Measurements from ENCODE around the gene BRICD5. TPM values are rescaled to one million over a fixed set of nuclear protein-coding genes. Genes with fewer than 3 reads are reported as not detected.
"Not testable (repeated sequence)": the region's sequence is repeated elsewhere in the genome, so short reads cannot be mapped to it uniquely, and the experiment has no call there.

The BRICD5 gene
- 10 to 100 TPM in 4 of 5 donors, 1 to 10 TPM in 1; 2.6 to 78.8 (median 16.5) TPM for total RNA-seq
- 1 to 10 TPM; 4.2 to 6.5 (median 6.3) TPM for polyA plus RNA-seq
- long read RNA-seq, donor 1, result 0 reads
- long read RNA-seq, donor 2, result 0 reads
- long read RNA-seq, donor 3, partial matches to known transcripts, result 0 of 1 reads
- long read RNA-seq, donor 3, other reads (novel, unspliced or antisense), result 0 of 1 reads
- long read RNA-seq, donor 4, result 0 reads
- long read RNA-seq, donor 5, result 0 reads
- long read RNA-seq, donor 6, partial matches to known transcripts, result 10 of 42 reads
- long read RNA-seq, donor 6, other reads (novel, unspliced or antisense), result 30 of 42 reads
- long read RNA-seq, donor 7, partial matches to known transcripts, result 0 of 1 reads
- long read RNA-seq, donor 7, other reads (novel, unspliced or antisense), result 0 of 1 reads
- long read RNA-seq, donor 8, result 0 reads
- long read RNA-seq, donor 9, partial matches to known transcripts, result 0 of 1 reads
- long read RNA-seq, donor 9, other reads (novel, unspliced or antisense), result 0 of 1 reads
- long read RNA-seq, donor 10, result 0 reads

- Histone ChIP-seq H3K27me3 (no peaks in the 10 kb centered on the region), H3K4me1 (peaks cover 34 to 54% (median 46%) of the 10 kb centered on the region in 4 donors), H3K9me3 (no peaks in the 10 kb centered on the region), H3K4me3 (no peak within 1 kb of the TSS), H3K36me3 (peaks cover 29 to 51% (median 40%) of the 10 kb centered on the region in 4 donors), H3K27ac (peak within 1 kb of the TSS in 1 of 5 donors; percentile 93)
- WGBS, 5 donors, result 69 to 78% (median 74%) methylated on average over 17 to 24 of the region's 24 CpGs
- DNase-seq, result no peak
- intact Hi-C loops (cut with DNase I; ENCODE audit: low total_unique reads), result no loop called here
- no peak for TF ChIP-seq POLR2AphosphoS5 (IDR thresholded peaks at IDR 0.05)
Observed at GRCh38 chr16:2210386-2211365, at the start of gene BRICD5. TSS of gene BRICD5 (minus strand) at chr16:2210863. CDS start at chr16:2210833, 30 bp downstream.

GRCh38 chr16:2260250-2260649, 49.6 kb upstream of the BRICD5 start:
- Histone ChIP-seq H3K27ac (no peak overlapping the region), H3K36me3 (peaks cover 81 to 96% (median 91%) of the 10 kb centered on the region in 4 donors), H3K4me1 (peaks cover under 1 to 18% (median 8%) of the 10 kb centered on the region in 4 donors), H3K9me3 (no peaks in the 10 kb centered on the region), H3K27me3 (no peaks in the 10 kb centered on the region), H3K4me3 (no peak overlapping the region)
- TF ChIP-seq POLR2A (IDR thresholded peaks at IDR 0.05) (no peak), EP300 (IDR thresholded peaks at IDR 0.05) (no peak), CTCF (IDR thresholded peaks at IDR 0.05) (no peak), POLR2AphosphoS5 (IDR thresholded peaks at IDR 0.05) (no peak)
- no peak for DNase-seq
- 89 to 92% (median 90%) methylated on average over 8 of the region's 8 CpGs for WGBS, 5 donors
- intact Hi-C loops (cut with DNase I; ENCODE audit: low total_unique reads), result no loop called here

- DNase-seq, result not testable (repeated sequence)
- intact Hi-C loops (cut with DNase I; ENCODE audit: low total_unique reads), result loop anchor here (10.0 kb wide), 1 partner anchor 54 kb away; the partner anchor contains the start of gene MLST8
- WGBS, 5 donors, result 92 to 100% (median 94%) methylated on average over 7 of the region's 7 CpGs
Observed at GRCh38 chr16:2258530-2258929, 47.9 kb upstream of the BRICD5 start.

GRCh38 chr16:2257726-2258125, 47.1 kb upstream of the BRICD5 start:
- TF ChIP-seq CTCF (IDR thresholded peaks at IDR 0.05) (no peak), EP300 (IDR thresholded peaks at IDR 0.05) (no peak), POLR2A (IDR thresholded peaks at IDR 0.05) (no peak), POLR2AphosphoS5 (IDR thresholded peaks at IDR 0.05) (no peak)
- WGBS, 5 donors, result 90 to 95% (median 91%) methylated on average over 6 of the region's 6 CpGs
- H3K27me3 ChIP-seq, result no peaks in the 10 kb centered on the region
- intact Hi-C loops (cut with DNase I; ENCODE audit: low total_unique reads), result loop anchor here (10.0 kb wide), 1 partner anchor 53 kb away; the partner anchor contains the start of gene MLST8
- no peak overlapping the region for H3K27ac ChIP-seq
- H3K36me3 ChIP-seq, result peaks cover 89 to 100% (median 100%) of the 10 kb centered on the region in 4 donors
- no peak overlapping the region for H3K4me3 ChIP-seq
- DNase-seq, result no peak
- peaks cover 0 to 3% (median 0%) of the 10 kb centered on the region in 4 donors for H3K4me1 ChIP-seq
- no peaks in the 10 kb centered on the region for H3K9me3 ChIP-seq

More at GRCh38 chr16:2258530-2258929, 47.9 kb upstream of the BRICD5 start:
- peaks cover 90 to 100% (median 100%) of the 10 kb centered on the region in 4 donors for H3K36me3 ChIP-seq
- H3K27ac ChIP-seq, H3K4me1 ChIP-seq, H3K4me3 ChIP-seq, H3K27me3 ChIP-seq, H3K9me3 ChIP-seq: not testable (repeated sequence)
